ENCODE data around the gene NUP205.

Gene NUP205

DNA sequence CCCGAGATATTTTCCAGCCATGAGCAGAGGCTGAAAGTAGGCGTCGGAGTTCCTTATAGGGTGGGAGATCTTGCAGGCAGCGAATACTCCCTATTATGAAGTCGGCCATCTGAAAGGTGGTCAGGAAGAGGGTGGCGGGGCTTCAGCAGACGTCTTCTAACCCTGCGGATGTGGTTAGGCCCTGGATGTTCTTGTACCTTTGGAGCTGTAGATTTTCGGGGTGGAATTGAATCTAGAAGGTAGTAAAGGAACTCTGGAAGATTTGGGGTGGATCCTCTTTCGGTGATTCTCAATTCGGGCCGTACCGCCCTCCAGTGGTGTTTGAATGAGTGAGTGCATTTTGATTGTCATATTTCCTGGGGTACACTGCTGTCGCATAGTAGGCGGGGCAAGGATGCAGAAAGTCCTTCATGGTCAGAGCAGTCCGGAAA, 635 bp downstream of the NUP205 start:
- Mint-ChIP-seq H3K4me1 (peaks cover 19% of the 10 kb centered on the region), H3K9me3 (no peaks in the 10 kb centered on the region), H3K27ac (ENCODE audit: low read depth) (no peak overlapping the region), H3K36me3 (ENCODE audit: insufficient read depth) (peaks cover 4% of the 10 kb centered on the region), H3K27me3 (no peaks in the 10 kb centered on the region), H3K4me3 (no peak overlapping the region)
- ATAC-seq (replicated peaks; ENCODE audit: extremely low read depth, poor library complexity, severe bottlenecking) (peak; percentile 69), DNase-seq (ENCODE audit: low spot score in 2 of 2) (peak; percentile 38 to 52)

DNA sequence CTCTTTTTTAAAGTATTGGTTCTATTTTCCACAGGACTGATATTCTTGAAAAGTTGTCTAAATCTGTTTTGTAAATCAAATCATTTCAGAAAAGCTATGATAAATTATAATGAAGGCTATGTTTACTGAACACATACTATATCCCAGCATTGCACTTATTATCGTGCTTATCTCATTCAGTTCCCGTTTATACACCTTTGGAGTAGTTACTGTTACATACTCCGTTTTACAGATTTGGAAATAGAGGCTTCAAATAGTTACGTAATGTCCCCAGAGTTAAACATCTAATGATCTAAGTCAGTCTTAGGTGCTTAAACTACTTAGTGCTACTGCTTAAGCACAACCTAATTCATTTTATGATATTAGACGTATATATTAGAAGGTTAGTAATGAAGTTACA, 1.2 kb downstream of the NUP205 start:
- ATAC-seq (replicated peaks; ENCODE audit: extremely low read depth, poor library complexity, severe bottlenecking) (no peak), DNase-seq (ENCODE audit: low spot score in 2 of 2) (no peak)
- Mint-ChIP-seq H3K36me3 (ENCODE audit: insufficient read depth) (peaks cover 4% of the 10 kb centered on the region), H3K27ac (ENCODE audit: low read depth) (no peak overlapping the region), H3K9me3 (no peaks in the 10 kb centered on the region), H3K4me1 (peaks cover 19% of the 10 kb centered on the region), H3K27me3 (no peaks in the 10 kb centered on the region), H3K4me3 (no peak overlapping the region)

DNA sequence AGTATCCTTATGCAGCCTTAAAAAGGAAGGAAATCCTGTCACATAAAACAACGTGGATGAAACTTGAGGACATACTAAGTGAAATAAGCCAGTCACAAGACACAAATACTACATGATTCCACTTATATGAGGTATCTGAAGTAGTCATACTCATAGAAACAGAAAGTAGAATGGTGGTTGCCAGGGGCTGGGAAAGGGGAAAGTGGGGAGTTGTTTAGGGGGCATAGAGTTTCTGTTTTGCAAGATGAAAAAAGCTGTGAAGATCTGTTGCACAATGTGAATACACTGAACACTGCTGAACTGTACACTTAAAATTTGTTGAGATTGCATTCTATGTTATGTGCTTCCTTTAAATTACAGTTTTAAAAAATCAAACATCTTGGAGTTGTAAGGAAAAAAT, 2.9 kb downstream of the NUP205 start:
- H3K9me3 Mint-ChIP-seq: no peaks in the 10 kb centered on the region
- DNase-seq (ENCODE audit: low spot score in 2 of 2): no peak
- H3K36me3 Mint-ChIP-seq (ENCODE audit: insufficient read depth): peaks cover 4% of the 10 kb centered on the region
- no peaks in the 10 kb centered on the region for H3K27me3 Mint-ChIP-seq
- no peak for ATAC-seq (replicated peaks; ENCODE audit: extremely low read depth, poor library complexity, severe bottlenecking)
- H3K27ac Mint-ChIP-seq (ENCODE audit: low read depth): no peak overlapping the region
- H3K4me3 Mint-ChIP-seq: no peak overlapping the region
- H3K4me1 Mint-ChIP-seq: peaks cover 19% of the 10 kb centered on the region

DNA sequence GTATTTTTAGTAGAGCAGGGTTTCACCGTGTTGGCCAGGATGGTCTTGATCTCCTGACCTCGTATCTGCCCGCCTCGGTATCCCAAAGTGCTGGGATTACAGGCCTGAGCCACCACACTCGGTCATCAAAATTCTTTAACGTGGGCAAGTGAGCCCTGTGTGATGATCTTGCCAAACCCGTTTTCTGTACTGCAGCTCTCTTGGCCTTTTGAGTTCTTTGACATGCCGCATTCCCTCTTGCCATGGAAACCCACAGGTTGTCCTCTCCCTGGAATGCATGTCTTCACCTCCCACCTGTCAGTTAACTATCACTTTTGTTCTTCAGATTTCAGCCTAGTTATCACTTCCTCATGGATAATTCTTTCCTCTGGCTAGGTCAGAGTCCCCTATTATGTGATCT, 5.0 kb downstream of the NUP205 start:
- peaks cover 7% of the 10 kb centered on the region for H3K36me3 Mint-ChIP-seq (ENCODE audit: insufficient read depth)
- ATAC-seq (replicated peaks; ENCODE audit: extremely low read depth, poor library complexity, severe bottlenecking): no peak
- no peak overlapping the region for H3K27ac Mint-ChIP-seq (ENCODE audit: low read depth)
- H3K27me3 Mint-ChIP-seq: no peaks in the 10 kb centered on the region
- no peaks in the 10 kb centered on the region for H3K9me3 Mint-ChIP-seq
- peaks cover 19% of the 10 kb centered on the region for H3K4me1 Mint-ChIP-seq
- no peak overlapping the region for H3K4me3 Mint-ChIP-seq
- no peak for DNase-seq (ENCODE audit: low spot score in 2 of 2)

DNA sequence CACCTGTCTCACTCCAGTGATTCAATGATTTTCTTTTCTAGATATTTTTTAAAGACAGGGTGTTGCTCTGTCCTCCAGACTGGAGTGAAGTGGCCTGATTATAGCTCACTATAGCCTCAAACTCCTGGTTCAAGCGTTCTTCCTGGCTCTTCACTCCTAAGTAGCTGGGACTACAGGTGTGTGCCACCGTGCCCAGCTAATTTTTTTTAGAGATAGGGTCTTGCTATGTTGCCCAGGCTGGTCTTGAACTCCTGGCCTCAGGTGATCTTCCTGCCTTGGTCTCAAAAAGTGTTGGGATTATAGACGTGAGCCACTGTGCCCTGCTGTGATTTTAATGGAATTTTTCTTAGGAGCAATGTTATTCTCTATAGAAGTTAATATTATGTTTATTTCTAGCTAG, 14.1 kb downstream of the NUP205 start:
- no peaks in the 10 kb centered on the region for H3K9me3 Mint-ChIP-seq
- no peak for ATAC-seq (replicated peaks; ENCODE audit: extremely low read depth, poor library complexity, severe bottlenecking)
- no peak for DNase-seq (ENCODE audit: low spot score in 2 of 2)
- no peak overlapping the region for H3K27ac Mint-ChIP-seq (ENCODE audit: low read depth)
- no peak overlapping the region for H3K4me3 Mint-ChIP-seq
- peaks cover 46% of the 10 kb centered on the region for H3K36me3 Mint-ChIP-seq (ENCODE audit: insufficient read depth)
- H3K27me3 Mint-ChIP-seq: no peaks in the 10 kb centered on the region
- peaks cover 21% of the 10 kb centered on the region for H3K4me1 Mint-ChIP-seq

DNA sequence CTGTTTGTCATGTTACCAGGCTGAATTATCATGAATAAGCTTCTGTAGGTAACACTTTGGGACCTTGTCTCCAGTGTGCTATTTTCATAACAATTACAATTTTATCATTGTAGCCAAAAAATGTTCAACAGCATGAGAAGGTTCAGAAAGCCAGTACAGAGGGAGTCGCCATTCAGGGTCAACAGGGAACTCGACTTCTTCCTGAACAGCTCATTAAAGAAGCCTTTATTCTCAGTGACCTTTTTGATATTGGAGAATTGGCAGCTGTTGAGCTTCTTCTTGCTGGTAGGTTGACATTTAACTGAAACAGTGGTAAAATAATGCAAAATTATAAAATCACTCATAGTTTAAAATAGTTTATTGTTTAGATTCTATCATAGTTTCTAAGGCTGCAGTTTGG, 15.8 kb downstream of the NUP205 start:
- DNase-seq (ENCODE audit: low spot score in 2 of 2): no peak
- Mint-ChIP-seq H3K4me1 (peaks cover 20% of the 10 kb centered on the region), H3K9me3 (no peaks in the 10 kb centered on the region), H3K27me3 (no peaks in the 10 kb centered on the region), H3K36me3 (ENCODE audit: insufficient read depth) (peaks cover 62% of the 10 kb centered on the region), H3K27ac (ENCODE audit: low read depth) (no peak overlapping the region), H3K4me3 (no peak overlapping the region)
- no peak for ATAC-seq (replicated peaks; ENCODE audit: extremely low read depth, poor library complexity, severe bottlenecking)

DNA sequence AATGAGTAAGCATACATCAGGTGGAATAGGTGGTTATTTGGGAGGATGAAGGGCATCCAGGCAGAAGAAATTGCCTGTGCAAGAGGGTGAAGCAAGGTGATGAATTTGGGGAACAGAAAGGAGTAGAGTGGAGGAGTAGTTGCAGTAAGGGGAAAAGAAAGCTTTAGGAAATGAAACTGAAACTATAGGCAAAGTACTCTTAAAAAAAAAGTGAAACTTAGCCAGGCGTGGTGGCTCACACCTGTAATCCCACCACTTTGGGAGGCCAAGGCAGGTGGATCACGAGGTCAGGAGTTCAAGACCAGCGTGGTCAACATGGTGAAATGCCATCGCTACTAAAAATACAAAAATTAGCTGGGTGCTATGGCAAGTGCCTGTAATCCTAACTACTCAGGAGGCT, 17.6 kb downstream of the NUP205 start:
- ATAC-seq (replicated peaks; ENCODE audit: extremely low read depth, poor library complexity, severe bottlenecking): no peak
- no peak for DNase-seq (ENCODE audit: low spot score in 2 of 2)
- Mint-ChIP-seq H3K4me3 (no peak overlapping the region), H3K9me3 (no peaks in the 10 kb centered on the region), H3K36me3 (ENCODE audit: insufficient read depth) (peaks cover 75% of the 10 kb centered on the region), H3K27me3 (no peaks in the 10 kb centered on the region), H3K27ac (ENCODE audit: low read depth) (peak overlapping the region; percentile 21), H3K4me1 (peaks cover 11% of the 10 kb centered on the region)

DNA sequence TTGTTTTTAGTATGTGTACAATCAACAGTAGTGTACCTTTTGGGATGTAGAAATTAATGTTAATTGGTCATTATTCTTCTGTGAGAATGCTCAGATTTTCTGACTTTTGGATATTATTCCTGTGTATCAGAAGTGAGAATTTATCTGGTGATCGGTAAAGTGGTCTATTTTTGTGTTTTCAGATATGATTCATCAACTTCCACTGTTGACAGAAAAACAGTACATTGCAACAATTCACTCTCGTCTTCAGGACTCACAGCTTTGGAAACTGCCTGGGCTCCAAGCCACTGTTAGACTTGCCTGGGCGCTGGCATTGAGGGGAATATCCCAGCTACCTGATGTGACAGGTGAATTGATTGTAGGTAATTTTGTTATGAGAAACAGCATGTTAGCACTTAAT, 20.9 kb downstream of the NUP205 start:
- no peak overlapping the region for H3K4me3 Mint-ChIP-seq
- no peaks in the 10 kb centered on the region for H3K9me3 Mint-ChIP-seq
- peaks cover 81% of the 10 kb centered on the region for H3K36me3 Mint-ChIP-seq (ENCODE audit: insufficient read depth)
- peaks cover 11% of the 10 kb centered on the region for H3K4me1 Mint-ChIP-seq
- ATAC-seq (replicated peaks; ENCODE audit: extremely low read depth, poor library complexity, severe bottlenecking) (no peak), DNase-seq (ENCODE audit: low spot score in 2 of 2) (no peak)
- H3K27me3 Mint-ChIP-seq: no peaks in the 10 kb centered on the region
- no peak overlapping the region for H3K27ac Mint-ChIP-seq (ENCODE audit: low read depth)

DNA sequence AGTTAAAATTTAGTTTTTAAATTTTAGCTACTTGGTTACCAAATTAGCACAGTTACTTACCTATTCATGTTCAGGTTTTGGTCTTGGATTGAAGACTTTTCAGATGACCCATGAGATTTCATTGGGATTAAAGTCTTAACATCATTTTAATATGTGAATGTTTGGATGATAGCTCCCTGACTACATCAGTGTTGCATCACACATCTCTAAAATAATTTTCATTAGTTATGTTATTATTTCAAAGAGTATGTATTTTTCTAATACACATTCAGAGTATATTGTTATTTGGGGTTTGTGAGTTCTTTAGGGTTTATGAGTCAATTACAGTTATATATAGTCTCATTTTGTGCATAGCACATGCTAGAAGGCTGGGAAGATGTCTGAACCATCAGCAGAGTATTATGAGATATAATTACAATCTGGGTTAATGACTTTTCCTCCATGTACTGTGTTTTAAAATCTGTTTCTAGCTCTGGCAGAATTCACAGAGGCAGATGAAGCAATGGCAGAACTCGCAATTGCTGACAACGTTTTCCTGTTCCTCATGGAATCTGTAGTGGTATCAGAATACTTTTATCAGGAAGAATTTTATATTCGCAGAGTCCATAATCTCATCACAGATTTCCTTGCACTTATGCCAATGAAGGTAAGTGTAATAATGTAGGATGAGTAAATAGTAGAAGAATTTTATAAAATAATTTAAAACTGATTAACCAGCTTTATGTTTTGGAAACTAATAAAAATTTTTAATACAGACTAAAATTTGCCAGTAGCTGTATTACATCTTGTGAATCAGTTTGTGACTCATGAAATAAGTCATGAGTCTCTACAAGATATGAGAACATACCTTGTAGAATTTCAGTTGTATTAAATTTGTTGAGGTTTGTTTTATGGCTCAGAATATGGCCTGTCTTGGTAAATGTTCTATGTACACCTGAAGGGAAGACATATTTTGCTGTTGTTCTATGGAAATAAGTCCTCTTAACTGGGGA, 26.9 kb downstream of the NUP205 start:
- Mint-ChIP-seq H3K4me1 (no peaks in the 10 kb centered on the region), H3K27me3 (no peaks in the 10 kb centered on the region), H3K36me3 (ENCODE audit: insufficient read depth) (peaks cover 54% of the 10 kb centered on the region), H3K27ac (ENCODE audit: low read depth) (no peak overlapping the region), H3K4me3 (no peak overlapping the region), H3K9me3 (no peaks in the 10 kb centered on the region)
- DNase-seq (ENCODE audit: low spot score in 2 of 2): no peak
- no peak for ATAC-seq (replicated peaks; ENCODE audit: extremely low read depth, poor library complexity, severe bottlenecking)

DNA sequence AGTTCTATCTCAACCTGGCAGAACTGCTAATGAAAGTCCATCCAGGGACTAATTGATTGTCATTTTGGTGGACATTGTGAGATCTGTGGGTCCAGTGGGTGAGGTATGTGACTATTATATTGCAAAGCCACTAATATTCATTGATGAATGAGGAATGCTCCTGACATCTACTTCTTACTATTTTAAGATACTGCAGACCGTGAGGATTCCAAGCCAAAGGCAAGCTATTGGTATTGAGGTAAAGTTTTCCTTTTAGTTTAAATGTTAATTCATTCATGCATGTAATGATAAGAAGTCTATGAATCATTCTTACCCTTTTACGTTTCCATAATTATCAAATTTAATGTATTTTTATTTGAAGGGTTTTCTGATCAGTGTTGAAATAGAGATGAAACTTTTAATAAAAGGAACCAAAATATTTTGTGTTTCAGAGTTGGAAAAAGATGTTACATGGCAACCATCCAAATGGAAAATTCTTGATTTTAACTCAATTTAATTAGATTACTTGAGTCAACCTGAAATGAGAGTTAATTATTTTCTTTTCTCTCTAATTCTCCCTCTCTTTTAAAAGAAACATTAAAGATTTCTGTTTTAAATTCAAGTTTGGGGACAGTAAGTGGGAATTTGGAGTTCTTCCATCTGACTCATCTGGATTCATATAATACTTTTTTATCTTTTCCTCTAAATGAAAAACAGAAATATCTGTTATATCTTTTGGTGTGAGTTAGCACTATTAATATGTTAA, 39.6 kb downstream of the NUP205 start:
- ATAC-seq (replicated peaks; ENCODE audit: extremely low read depth, poor library complexity, severe bottlenecking): no peak
- no peak for DNase-seq (ENCODE audit: low spot score in 2 of 2)

DNA sequence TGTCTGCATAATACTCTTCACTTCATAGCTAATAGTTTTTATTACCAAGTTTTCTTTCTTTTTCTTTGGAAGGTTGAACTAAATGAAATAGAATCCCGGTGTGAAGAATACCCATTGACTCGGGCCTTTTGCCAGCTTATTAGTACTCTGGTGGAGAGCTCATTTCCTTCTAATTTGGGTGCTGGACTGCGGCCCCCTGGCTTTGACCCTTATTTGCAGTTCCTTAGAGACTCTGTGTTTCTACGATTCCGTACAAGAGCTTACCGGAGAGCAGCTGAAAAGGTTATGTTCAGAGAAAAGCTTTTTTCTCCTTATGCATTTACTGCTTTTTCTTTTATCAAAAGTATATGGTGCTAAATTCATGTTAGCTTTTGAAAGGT, 40.2 kb downstream of the NUP205 start:
- Mint-ChIP-seq H3K4me3 (no peak overlapping the region), H3K36me3 (ENCODE audit: insufficient read depth) (peaks cover 49% of the 10 kb centered on the region), H3K27me3 (no peaks in the 10 kb centered on the region), H3K9me3 (no peaks in the 10 kb centered on the region), H3K4me1 (no peaks in the 10 kb centered on the region), H3K27ac (ENCODE audit: low read depth) (no peak overlapping the region)
- no peak for DNase-seq (ENCODE audit: low spot score in 2 of 2)
- no peak for ATAC-seq (replicated peaks; ENCODE audit: extremely low read depth, poor library complexity, severe bottlenecking)

More for the DNA sequence above, 39.6 kb downstream of the NUP205 start:
- Mint-ChIP-seq H3K9me3 (no peaks in the 10 kb centered on the region), H3K27ac (ENCODE audit: low read depth) (no peak overlapping the region), H3K4me1 (no peaks in the 10 kb centered on the region), H3K4me3 (no peak overlapping the region), H3K36me3 (ENCODE audit: insufficient read depth) (peaks cover 50% of the 10 kb centered on the region), H3K27me3 (no peaks in the 10 kb centered on the region)

DNA sequence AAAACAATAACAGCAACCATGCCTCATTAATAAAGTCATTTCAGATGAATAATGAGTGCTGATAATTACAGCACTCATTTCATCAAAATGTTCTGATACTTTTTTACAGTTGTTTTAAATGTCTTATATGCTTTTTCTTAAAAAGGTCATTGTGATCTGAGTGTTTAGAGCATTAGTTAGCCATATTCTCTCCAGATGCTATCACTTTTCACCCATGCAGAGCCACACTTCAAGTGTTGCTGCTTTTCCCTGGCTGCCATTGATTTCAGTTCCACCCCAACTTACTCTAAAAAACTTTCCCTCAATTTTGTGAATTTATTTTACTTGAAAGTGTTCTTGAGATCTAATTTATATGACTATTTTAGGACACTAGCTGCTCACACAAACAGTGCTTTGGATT, 41.8 kb downstream of the NUP205 start:
- no peak overlapping the region for H3K4me3 Mint-ChIP-seq
- no peaks in the 10 kb centered on the region for H3K27me3 Mint-ChIP-seq
- ATAC-seq (replicated peaks; ENCODE audit: extremely low read depth, poor library complexity, severe bottlenecking) (no peak), DNase-seq (ENCODE audit: low spot score in 2 of 2) (no peak)
- no peaks in the 10 kb centered on the region for H3K4me1 Mint-ChIP-seq
- H3K27ac Mint-ChIP-seq (ENCODE audit: low read depth): no peak overlapping the region
- no peaks in the 10 kb centered on the region for H3K9me3 Mint-ChIP-seq
- peaks cover 55% of the 10 kb centered on the region for H3K36me3 Mint-ChIP-seq (ENCODE audit: insufficient read depth)

DNA sequence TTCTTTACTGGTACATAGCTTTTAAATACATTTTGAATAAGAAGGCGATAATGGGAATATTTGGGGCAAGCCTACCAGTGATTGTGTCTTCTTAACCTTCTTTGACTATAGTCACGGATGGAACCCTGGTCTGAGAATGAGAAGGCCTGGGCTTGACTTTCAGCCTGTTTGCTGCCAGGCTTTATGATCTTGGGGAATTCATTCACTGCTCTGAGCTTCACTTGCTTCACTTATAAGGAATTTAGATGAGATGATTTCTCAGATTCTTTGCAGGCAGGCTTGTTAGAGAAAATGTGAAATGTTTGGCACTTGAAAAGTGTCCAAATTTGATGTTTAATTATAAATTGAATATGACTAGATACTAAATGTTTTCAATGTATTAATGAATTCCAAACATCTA, 42.5 kb downstream of the NUP205 start:
- H3K4me1 Mint-ChIP-seq: no peaks in the 10 kb centered on the region
- no peak overlapping the region for H3K27ac Mint-ChIP-seq (ENCODE audit: low read depth)
- H3K4me3 Mint-ChIP-seq: no peak overlapping the region
- no peak for DNase-seq (ENCODE audit: low spot score in 2 of 2)
- H3K9me3 Mint-ChIP-seq: no peaks in the 10 kb centered on the region
- H3K27me3 Mint-ChIP-seq: no peaks in the 10 kb centered on the region
- no peak for ATAC-seq (replicated peaks; ENCODE audit: extremely low read depth, poor library complexity, severe bottlenecking)
- H3K36me3 Mint-ChIP-seq (ENCODE audit: insufficient read depth): peaks cover 53% of the 10 kb centered on the region

Data from central memory CD8-positive, alpha-beta T cell (primary cell).